ENCODE measurements around the gene FOLH1.
"Not testable (repeated sequence)": the region's sequence is repeated elsewhere in the genome, so short reads cannot be mapped to it uniquely, and the experiment has no call there.

The FOLH1 gene

DNA sequence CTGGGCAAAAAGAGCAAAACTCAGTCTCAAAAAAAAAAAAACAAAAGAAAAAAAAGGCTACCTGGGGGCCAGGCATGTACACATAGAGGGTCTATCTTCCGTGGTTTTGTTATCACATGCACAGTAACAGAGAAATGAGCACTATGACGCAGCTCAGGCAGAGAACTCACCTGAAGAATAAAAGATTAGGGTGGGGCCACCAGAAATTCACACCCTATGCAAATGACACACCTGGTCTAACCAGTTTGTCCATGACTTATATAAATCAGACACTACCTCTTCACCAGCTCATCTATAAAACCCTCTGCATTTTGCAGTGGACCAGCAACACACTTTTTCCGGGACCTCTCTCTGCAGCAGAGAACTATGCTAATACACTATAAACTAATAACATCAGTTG, 30.5 kb downstream of the FOLH1 start:
- not testable (repeated sequence) for DNase-seq (ENCODE audit: low read depth)

DNA sequence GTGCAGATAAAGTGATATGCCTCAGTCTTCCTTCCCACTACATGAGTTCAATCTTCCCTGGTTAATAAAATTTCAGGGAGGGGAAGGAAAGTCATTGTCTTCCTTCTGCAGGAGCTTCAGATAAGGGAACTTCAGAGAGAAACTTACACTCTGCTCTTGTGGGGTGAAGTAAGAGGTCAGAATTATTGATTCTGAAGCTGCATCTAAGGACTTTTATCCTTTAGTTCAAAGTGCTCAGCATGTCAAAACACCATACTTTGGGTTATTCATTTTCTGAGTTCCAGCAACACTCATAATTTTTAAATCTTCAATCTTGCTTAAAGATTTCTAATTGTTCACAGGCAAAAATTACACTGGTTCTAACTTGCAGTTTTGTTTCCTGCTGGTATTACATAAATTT, 33.0 kb downstream of the FOLH1 start:
- DNase-seq (ENCODE audit: low read depth) = not testable (repeated sequence)

DNA sequence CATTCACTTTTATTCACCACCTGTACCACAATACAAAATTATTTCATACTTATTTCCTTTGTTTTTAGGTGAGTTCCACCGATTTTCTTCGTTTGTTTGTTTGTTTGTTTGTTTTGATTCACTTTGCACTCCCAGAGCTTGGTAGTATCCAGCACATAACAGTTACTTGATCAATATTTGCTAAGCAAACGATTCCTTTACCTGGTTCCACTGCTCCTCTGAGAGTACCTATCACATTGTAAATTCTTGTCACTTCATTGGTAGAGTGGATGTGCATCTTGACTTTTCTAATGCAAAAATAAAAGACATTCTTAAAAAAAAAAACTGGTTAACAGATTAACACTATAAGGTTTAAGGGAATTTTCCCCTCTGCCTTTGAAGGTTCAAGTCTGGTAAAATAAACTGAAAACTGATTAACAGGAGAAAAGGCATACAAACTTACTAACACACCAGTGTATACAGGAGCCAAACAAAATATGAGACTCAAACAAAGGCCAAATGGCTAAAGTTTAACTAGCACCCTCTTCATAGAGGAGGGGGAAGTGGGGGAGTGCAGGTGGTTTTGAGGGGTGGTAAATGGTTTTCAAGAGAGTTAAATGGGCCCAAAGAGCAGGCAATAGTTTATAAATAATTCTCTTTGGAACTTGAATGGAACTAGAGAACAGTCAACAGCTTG, 33.6 kb downstream of the FOLH1 start:
- DNase-seq (ENCODE audit: low read depth) = not testable (repeated sequence)

DNA sequence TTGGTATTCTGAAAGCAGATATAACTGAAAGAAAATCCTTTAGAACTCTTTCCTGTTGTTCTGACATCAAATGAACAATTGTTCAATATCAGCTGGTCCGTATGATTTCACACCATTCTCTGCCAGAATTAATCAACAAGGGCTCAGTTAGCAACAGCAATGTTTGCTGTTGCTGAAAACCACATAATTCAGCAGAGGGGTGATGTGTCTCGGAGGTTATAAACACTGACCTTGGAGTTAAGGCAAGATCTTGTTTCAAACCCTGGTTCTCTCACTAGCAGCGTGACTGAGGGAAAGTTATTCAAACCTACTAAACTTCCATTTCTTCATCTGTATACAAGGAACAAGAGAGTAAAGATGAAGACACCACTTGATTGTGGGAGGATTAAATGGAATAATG, 36.8 kb downstream of the FOLH1 start:
- not testable (repeated sequence) for DNase-seq (ENCODE audit: low read depth)

DNA sequence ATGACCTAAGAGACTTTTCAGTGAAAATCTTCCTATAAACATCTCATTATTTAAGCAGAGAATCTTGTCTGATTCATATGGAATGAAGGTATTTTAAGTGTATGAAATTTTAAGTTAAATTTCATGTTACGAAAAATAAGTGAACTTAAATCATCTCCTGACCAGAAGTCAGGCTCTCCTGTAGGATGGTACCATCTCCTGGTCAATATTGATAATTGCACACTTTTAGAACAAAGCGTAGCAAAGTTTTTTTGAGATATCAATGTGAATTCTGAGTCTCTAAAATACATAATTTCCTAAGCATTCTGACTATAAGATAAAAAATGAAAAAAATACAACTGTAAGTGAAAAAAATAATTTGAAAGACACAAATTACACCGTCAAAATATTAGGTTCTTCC, 38.8 kb downstream of the FOLH1 start:
- not testable (repeated sequence) for DNase-seq (ENCODE audit: low read depth)

DNA sequence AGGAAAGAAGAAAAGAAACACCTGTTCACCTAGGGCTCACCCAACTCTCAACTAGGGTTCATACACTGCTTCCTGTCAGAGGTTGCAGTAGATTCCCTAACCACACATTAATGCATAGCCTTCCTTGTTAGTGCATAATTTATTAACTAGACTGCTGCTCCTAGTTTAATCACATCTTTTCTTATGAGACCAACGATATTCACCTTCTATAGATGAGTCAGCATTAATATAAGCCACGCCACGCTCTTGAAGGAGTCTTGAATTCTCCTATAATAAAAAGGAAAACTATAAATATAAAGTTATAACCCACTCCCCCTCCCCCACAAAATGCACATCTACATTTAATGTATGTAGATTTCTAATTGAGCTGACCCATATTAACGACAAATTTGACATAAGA, 39.4 kb downstream of the FOLH1 start:
- not testable (repeated sequence) for DNase-seq (ENCODE audit: low read depth)

DNA sequence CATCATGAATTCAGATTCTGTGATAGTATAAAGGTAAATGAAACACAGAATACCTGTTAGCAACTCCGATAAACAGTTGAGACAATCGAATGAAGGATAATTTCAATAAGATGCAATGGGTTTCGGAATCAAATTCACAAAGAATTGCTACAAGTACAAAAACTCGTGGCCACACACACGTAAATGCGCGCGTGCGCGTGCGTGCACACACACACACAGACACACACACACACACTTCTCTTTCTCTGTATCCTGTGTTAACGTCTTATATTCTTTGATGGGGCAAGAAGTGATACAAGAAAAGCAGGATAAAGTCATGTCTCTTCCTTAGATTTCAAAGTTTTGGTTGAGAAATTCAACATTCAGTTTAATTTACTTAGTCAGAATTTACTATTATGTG, 57.2 kb downstream of the FOLH1 start:
- DNase-seq (ENCODE audit: low read depth) = no peak

DNA sequence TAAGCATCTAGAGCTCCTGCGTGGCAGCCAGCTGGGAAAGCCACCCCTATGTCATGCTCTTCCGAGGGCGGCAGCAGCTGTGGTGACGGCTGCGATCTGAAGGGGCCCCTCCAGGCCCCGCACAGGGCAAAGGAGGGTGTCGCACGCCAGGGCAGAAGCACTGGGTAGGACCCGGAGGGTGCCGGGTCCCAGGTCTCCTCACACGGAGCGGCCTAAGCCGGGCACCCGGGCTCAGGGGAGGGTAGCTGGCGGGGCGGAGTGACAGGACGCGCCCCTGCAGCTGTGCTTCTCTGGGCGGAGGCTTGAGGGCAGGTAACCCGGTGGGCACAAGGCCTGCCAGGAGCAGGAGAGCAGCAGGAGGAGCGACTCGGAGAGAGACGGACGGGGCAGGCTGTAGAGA, 106.0 kb downstream of the FOLH1 start:
- DNase-seq (ENCODE audit: low read depth) = not testable (repeated sequence)
